Osteocyte (in vitro differentiated cells): ENCODE measurements around the gene SERPIND1. TPM values are rescaled to one million over a fixed set of nuclear protein-coding genes. Genes with fewer than 3 reads are reported as not detected.

Source experiments
- DNase-seq: peaks from one replicate; pipeline ENCODE4 v3.0.0; 2021; ENCODE audit warnings: mixed read lengths; ENCODE audit not compliant: unreplicated experiment; ENCODE audit errors: extremely low spot score
- H3K27ac Mint-ChIP-seq: one replicate; pipeline ENCODE4 v1.8.0; 2021; ENCODE audit warnings: mild to moderate bottlenecking, mixed read lengths; ENCODE audit not compliant: unreplicated experiment
- H3K27me3 Mint-ChIP-seq: one replicate; pipeline ENCODE4 v1.8.0; 2021; ENCODE audit warnings: mixed read lengths; ENCODE audit not compliant: unreplicated experiment
- H3K36me3 Mint-ChIP-seq: one replicate; pipeline ENCODE4 v1.8.0; 2021; ENCODE audit warnings: mixed read lengths; ENCODE audit not compliant: unreplicated experiment
- H3K4me1 Mint-ChIP-seq: one replicate; pipeline ENCODE4 v1.8.0; 2021; ENCODE audit warnings: mixed read lengths; ENCODE audit not compliant: unreplicated experiment
- H3K4me3 Mint-ChIP-seq: one replicate; pipeline ENCODE4 v1.8.0; 2021; ENCODE audit warnings: mild to moderate bottlenecking, moderate library complexity, mixed read lengths; ENCODE audit not compliant: unreplicated experiment
- H3K9me3 Mint-ChIP-seq: one replicate; pipeline ENCODE4 v1.8.0; 2021; ENCODE audit warnings: mixed read lengths; ENCODE audit not compliant: unreplicated experiment
- total RNA-seq: library from RNA; stranded (reverse); gene quantifications from 2 replicates; pipeline ENCODE4 v1.2.1, GENCODE V29; 2021
- TF ChIP-seq, protein P1 (sequence below): fragments of 200-600 bp; sonication (generic); IDR thresholded peaks from 2 replicates; pipeline ENCODE4 v1.5.0; 2021; ENCODE audit warnings: antibody characterized with exemption, mild to moderate bottlenecking, moderate library complexity

SERPIND1 gene
- total RNA-seq, 1 donor from 2014 or later: not detected

DNA sequence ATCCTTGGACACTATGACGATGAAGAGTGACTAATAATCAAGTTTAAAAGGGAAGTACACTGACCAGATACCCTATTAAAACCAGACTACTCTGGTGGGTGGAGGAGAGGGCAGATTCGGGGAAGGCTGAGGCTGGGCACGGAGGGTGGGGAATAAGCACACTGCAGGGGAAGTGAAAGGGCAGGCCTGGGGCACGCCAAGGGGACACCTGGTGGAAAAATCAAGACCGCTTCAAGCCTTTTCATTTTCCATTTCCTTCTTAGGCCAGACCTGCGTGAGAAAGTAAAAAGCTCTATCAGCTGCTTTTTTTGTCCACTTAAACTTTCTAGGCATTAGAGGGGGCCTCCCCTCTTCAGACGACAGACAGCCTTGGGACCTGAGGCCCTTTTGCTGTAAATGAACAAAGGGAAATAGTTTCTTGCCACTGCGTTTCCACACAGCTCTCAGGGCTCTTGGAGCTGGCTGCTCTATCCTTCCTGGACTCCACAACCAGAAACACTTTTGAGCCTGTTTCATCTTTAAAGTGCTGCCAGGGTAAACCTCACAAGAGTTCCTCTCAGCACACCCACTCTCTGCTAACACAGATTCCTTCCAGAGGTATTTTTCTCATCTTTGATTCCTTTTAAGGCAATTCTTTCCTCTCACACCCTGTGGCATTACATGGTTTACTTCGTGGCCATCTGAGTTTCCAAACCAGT lies 25.0 kb upstream of the SERPIND1 start:
- TF ChIP-seq, protein P1, sequence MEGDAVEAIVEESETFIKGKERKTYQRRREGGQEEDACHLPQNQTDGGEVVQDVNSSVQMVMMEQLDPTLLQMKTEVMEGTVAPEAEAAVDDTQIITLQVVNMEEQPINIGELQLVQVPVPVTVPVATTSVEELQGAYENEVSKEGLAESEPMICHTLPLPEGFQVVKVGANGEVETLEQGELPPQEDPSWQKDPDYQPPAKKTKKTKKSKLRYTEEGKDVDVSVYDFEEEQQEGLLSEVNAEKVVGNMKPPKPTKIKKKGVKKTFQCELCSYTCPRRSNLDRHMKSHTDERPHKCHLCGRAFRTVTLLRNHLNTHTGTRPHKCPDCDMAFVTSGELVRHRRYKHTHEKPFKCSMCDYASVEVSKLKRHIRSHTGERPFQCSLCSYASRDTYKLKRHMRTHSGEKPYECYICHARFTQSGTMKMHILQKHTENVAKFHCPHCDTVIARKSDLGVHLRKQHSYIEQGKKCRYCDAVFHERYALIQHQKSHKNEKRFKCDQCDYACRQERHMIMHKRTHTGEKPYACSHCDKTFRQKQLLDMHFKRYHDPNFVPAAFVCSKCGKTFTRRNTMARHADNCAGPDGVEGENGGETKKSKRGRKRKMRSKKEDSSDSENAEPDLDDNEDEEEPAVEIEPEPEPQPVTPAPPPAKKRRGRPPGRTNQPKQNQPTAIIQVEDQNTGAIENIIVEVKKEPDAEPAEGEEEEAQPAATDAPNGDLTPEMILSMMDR: no peak
- Mint-ChIP-seq H3K9me3 (no peaks in the 10 kb centered on the region), H3K27me3 (no peaks in the 10 kb centered on the region), H3K36me3 (peaks cover 34% of the 10 kb centered on the region), H3K4me3 (no peak overlapping the region), H3K4me1 (peaks cover 27% of the 10 kb centered on the region), H3K27ac (no peak overlapping the region)
- DNase-seq: no peak

- DNase-seq: no peak
- Mint-ChIP-seq H3K27ac (peak overlapping the region; percentile 27), H3K4me1 (peaks cover 27% of the 10 kb centered on the region), H3K36me3 (peaks cover 35% of the 10 kb centered on the region), H3K9me3 (no peaks in the 10 kb centered on the region), H3K27me3 (no peaks in the 10 kb centered on the region), H3K4me3 (no peak overlapping the region)
- TF ChIP-seq, protein P1: no peak
Measured at GRCh38 chr22:20749453-20749852, 24.5 kb upstream of the SERPIND1 start.

- Mint-ChIP-seq H3K36me3 (peaks cover 36% of the 10 kb centered on the region), H3K4me3 (peak overlapping the region; percentile 36), H3K27ac (peak overlapping the region; percentile 93), H3K27me3 (no peaks in the 10 kb centered on the region), H3K9me3 (no peaks in the 10 kb centered on the region), H3K4me1 (peaks cover 27% of the 10 kb centered on the region)
- DNase-seq: peak; percentile 91
- TF ChIP-seq, protein P1: no peak
Measured at GRCh38 chr22:20750461-20751184, 23.3 kb upstream of the SERPIND1 start.

DNA sequence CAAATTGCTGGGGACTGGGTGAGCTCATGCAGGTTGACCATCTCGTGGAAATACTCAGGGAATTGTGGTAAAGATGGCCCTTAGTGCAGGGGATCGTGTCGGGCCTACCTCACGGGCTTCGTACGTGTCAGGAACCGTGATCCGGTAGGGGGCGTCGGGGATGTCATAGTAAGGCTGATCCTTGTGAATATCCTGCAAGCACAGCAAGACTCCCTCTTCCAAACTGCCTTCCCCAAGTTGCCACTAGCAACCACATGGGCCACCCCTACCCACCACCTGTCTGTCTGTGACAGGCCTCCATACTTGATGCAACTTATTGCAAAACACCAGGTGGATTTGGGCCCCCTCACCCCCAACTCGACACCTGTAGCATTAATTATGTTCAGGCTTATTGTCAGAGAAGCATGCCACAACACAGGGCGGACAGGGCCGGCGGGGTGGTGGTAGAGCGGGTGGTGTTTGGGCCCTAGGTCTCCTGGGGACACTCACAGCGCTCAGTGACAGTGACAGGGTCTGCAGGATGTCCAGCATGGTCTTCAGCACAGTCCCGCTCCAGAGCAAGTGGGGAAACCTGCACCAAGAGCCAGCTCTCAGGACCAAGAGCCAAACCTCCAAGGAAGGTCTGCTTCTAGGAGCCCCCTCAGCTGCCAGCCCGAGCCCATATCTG lies 22.6 kb upstream of the SERPIND1 start:
- Mint-ChIP-seq H3K9me3 (no peaks in the 10 kb centered on the region), H3K27me3 (no peaks in the 10 kb centered on the region), H3K4me1 (peaks cover 27% of the 10 kb centered on the region), H3K4me3 (no peak overlapping the region), H3K27ac (peak overlapping the region; percentile 93), H3K36me3 (peaks cover 38% of the 10 kb centered on the region)
- TF ChIP-seq, protein P1: peak; percentile 4
- no peak for DNase-seq
